Measurements from ENCODE around the gene ADCK1. TPM values are rescaled to one million over a fixed set of nuclear protein-coding genes. Genes with fewer than 3 reads are reported as not detected.

The ADCK1 gene
- total and polyA plus RNA-seq, 2 of the 13 experiments (the other 11 are each of a cell fraction or from before 2014, with no cell fraction given) = 3.9 to 6.3 TPM

DNA sequence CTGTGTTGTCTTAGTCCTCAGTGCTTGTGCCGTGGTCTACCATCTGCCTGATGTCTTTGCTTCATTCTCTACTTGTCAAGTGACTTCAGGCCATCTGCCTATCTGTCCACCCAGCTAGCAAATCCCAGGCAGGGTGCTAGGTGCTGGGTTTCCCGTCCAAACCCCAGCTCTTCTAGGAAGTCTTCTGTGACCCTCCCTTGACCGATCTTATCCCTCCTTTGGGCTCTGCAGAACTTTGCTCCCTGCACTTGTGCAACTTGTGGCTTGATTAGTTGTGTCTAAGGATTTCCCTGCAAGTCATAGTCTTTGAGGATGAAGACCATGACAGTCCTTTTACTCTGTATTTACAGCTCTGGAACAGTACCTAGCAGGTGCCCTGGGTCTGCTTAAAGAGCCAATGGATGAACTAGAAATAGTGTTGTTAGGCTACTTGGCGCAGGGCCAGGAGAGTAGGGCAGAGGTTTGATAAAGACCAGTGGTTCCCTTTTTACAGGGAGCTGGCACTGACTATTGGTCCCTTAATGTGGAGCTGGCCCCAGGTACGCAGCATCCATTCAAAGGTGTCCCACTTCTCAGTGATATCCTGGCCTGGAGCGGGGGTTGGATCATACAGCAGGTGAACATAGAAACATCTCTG, 60.1 kb downstream of the ADCK1 start:
- no TSS peak for BruUV-seq (replicated peaks)
- no peaks in the 10 kb centered on the region for H3K9me3 ChIP-seq (ENCODE audit: low read length)
- no peak overlapping the region for H3K9ac ChIP-seq (ENCODE audit: insufficient read depth, low read depth, low read length)
- H3K4me3 ChIP-seq (replicated peaks in 1 of 3; ENCODE audit: insufficient read depth in 1 of 3, low read depth in 2 of 3, low read length in 3 of 3) = no peak overlapping the region
- H4K20me1 ChIP-seq (ENCODE audit: insufficient read depth, low read length) = no peaks in the 10 kb centered on the region
- no peaks in the 10 kb centered on the region for H3K36me3 ChIP-seq (replicated peaks in 1 of 2; ENCODE audit: control insufficient read depth in 1 of 2, insufficient read depth in 2 of 2, low read length in 2 of 2)
- FAIRE-seq (no peak), DNase-seq (ENCODE audit: low spot score) (no peak), ATAC-seq (no peak)
- ChIA-PET POLR2A (no interaction called here), CTCF (ENCODE audit: low intra/inter-chr PET ratio, low total read pairs) (no interaction called here)
- peaks cover 10% of the 10 kb centered on the region for H3K4me1 ChIP-seq (ENCODE audit: insufficient read depth, low read length)
- H2AFZ ChIP-seq (ENCODE audit: low read length) = no peak overlapping the region
- no peaks in the 10 kb centered on the region for H3K79me2 ChIP-seq (ENCODE audit: insufficient read depth, low read length)
- H3K27ac ChIP-seq (ENCODE audit: extremely low read length, insufficient read depth, low read length) = no peak overlapping the region
- WGBS (ENCODE audit: low lambda C conversion rate) = 86% methylated on average over 6 of the region's 6 CpGs
- in situ Hi-C loops (cut with HindIII; ENCODE audit: extremely low pct_ligation_motif_present, low pct_unique_long_range_greater_than_20kb) = loop anchor here (10.0 to 25.0 kb wide), 2 partner anchors 125 to 727 kb away; no protein-coding TSS in a partner anchor
- intact Hi-C loops (cut with micrococcal nuclease; ENCODE audit: unreplicated experiment) = loop anchor here (10.0 kb wide), 2 partner anchors 705 to 735 kb away; no protein-coding TSS in a partner anchor
- H3K27me3 ChIP-seq (ENCODE audit: control insufficient read depth in 1 of 2, insufficient read depth in 2 of 2, low read length in 2 of 2) = no peaks in the 10 kb centered on the region
- no peak overlapping the region for H3K4me2 ChIP-seq (ENCODE audit: low read depth, low read length)
- no peak for TF ChIP-seq RXRB (CRISPR knock-in tag; IDR thresholded peaks at IDR 0.05; ENCODE audit: borderline replicate concordance)
- TF ChIP-seq TSC22D2 (CRISPR knock-in tag; IDR thresholded peaks at IDR 0.05; ENCODE audit: borderline replicate concordance) = no peak
- TF ChIP-seq, protein P1, sequence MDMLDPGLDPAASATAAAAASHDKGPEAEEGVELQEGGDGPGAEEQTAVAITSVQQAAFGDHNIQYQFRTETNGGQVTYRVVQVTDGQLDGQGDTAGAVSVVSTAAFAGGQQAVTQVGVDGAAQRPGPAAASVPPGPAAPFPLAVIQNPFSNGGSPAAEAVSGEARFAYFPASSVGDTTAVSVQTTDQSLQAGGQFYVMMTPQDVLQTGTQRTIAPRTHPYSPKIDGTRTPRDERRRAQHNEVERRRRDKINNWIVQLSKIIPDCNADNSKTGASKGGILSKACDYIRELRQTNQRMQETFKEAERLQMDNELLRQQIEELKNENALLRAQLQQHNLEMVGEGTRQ (IDR thresholded peaks at IDR 0.05; ENCODE audit: low read depth, low read length) = no peak
- TF ChIP-seq, protein P1 (CRISPR knock-in tag; IDR thresholded peaks at IDR 0.05; ENCODE audit: borderline replicate concordance) = no peak
- TF ChIP-seq, protein P2, sequence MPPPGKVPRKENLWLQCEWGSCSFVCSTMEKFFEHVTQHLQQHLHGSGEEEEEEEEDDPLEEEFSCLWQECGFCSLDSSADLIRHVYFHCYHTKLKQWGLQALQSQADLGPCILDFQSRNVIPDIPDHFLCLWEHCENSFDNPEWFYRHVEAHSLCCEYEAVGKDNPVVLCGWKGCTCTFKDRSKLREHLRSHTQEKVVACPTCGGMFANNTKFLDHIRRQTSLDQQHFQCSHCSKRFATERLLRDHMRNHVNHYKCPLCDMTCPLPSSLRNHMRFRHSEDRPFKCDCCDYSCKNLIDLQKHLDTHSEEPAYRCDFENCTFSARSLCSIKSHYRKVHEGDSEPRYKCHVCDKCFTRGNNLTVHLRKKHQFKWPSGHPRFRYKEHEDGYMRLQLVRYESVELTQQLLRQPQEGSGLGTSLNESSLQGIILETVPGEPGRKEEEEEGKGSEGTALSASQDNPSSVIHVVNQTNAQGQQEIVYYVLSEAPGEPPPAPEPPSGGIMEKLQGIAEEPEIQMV (CRISPR knock-in tag; IDR thresholded peaks at IDR 0.05; ENCODE audit: low read depth) = no peak
- TF ChIP-seq SMC3 (IDR thresholded peaks at IDR 0.05; ENCODE audit: low read length) = no peak
- TF ChIP-seq SIX4 (CRISPR knock-in tag; IDR thresholded peaks at IDR 0.05) = no peak
- TF ChIP-seq HMG20A (CRISPR knock-in tag; IDR thresholded peaks at IDR 0.05; ENCODE audit: borderline replicate concordance) = no peak
- TF ChIP-seq, protein P3, sequence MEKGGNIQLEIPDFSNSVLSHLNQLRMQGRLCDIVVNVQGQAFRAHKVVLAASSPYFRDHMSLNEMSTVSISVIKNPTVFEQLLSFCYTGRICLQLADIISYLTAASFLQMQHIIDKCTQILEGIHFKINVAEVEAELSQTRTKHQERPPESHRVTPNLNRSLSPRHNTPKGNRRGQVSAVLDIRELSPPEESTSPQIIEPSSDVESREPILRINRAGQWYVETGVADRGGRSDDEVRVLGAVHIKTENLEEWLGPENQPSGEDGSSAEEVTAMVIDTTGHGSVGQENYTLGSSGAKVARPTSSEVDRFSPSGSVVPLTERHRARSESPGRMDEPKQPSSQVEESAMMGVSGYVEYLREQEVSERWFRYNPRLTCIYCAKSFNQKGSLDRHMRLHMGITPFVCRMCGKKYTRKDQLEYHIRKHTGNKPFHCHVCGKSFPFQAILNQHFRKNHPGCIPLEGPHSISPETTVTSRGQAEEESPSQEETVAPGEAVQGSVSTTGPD (CRISPR knock-in tag; IDR thresholded peaks at IDR 0.05) = no peak
- TF ChIP-seq AGO1 (IDR thresholded peaks at IDR 0.05; ENCODE audit: low read depth, low read length, poor library complexity, severe bottlenecking) = no peak
- TF ChIP-seq HNF4G (IDR thresholded peaks at IDR 0.05; ENCODE audit: borderline replicate concordance, low read depth, low read length) = no peak
- no peak for TF ChIP-seq HNF4G (CRISPR knock-in tag; IDR thresholded peaks at IDR 0.05; ENCODE audit: borderline replicate concordance, low read depth)
- TF ChIP-seq, protein P4, sequence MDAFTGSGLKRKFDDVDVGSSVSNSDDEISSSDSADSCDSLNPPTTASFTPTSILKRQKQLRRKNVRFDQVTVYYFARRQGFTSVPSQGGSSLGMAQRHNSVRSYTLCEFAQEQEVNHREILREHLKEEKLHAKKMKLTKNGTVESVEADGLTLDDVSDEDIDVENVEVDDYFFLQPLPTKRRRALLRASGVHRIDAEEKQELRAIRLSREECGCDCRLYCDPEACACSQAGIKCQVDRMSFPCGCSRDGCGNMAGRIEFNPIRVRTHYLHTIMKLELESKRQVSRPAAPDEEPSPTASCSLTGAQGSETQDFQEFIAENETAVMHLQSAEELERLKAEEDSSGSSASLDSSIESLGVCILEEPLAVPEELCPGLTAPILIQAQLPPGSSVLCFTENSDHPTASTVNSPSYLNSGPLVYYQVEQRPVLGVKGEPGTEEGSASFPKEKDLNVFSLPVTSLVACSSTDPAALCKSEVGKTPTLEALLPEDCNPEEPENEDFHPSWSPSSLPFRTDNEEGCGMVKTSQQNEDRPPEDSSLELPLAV (CRISPR knock-in tag; conservative IDR thresholded peaks at IDR 0.05; ENCODE audit: low read depth) = no peak
- no peak for TF ChIP-seq ZNF883 (CRISPR knock-in tag; IDR thresholded peaks at IDR 0.05; ENCODE audit: not compliant biosample characterization)
- no peak for TF ChIP-seq PAF1 (CRISPR knock-in tag; IDR thresholded peaks at IDR 0.05)
- no peak for TF ChIP-seq SAP130 (CRISPR knock-in tag; IDR thresholded peaks at IDR 0.05; ENCODE audit: low read depth)
- TF ChIP-seq, protein P5, sequence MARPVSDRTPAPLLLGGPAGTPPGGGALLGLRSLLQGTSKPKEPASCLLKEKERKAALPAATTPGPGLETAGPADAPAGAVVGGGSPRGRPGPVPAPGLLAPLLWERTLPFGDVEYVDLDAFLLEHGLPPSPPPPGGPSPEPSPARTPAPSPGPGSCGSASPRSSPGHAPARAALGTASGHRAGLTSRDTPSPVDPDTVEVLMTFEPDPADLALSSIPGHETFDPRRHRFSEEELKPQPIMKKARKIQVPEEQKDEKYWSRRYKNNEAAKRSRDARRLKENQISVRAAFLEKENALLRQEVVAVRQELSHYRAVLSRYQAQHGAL (CRISPR knock-in tag; IDR thresholded peaks at IDR 0.05; ENCODE audit: not compliant biosample characterization) = no peak

Data from HepG2 (cell line).